H1 (cell line): ENCODE measurements around the gene SOX15. TPM values are rescaled to one million over a fixed set of nuclear protein-coding genes. Genes with fewer than 3 reads are reported as not detected.

Experiments
- ASH2L ChIP-seq: fragments of 200-600, 300-600 bp; sonication (generic); IDR thresholded peaks from one replicate; pipeline ENCODE4 v1.7.1; 2017; ENCODE audit warnings: low read length
- BACH1 ChIP-seq: IDR thresholded peaks from 2 replicates; pipeline ENCODE4 v1.6.1; 2012; ENCODE audit warnings: low read length, improper control_type of control experiment
- BRCA1 ChIP-seq: IDR thresholded peaks from 2 replicates; pipeline ENCODE4 v1.6.1; 2012; ENCODE audit warnings: low read depth, low read length, improper control_type of control experiment
- CBX8 ChIP-seq: fragments of 300-800, 300-1000 bp; sonication (generic); IDR thresholded peaks from 2 replicates; pipeline ENCODE4 v1.7.1; 2016; ENCODE audit warnings: low read depth, low read length, borderline replicate concordance
- CEBPB ChIP-seq: IDR thresholded peaks from 2 replicates; pipeline ENCODE4 v1.6.1; 2012; ENCODE audit warnings: low read depth, low read length
- CHD2 ChIP-seq: IDR thresholded peaks from 2 replicates; pipeline ENCODE4 v1.6.1; 2012; ENCODE audit warnings: low read length, improper control_type of control experiment
- CREB1 ChIP-seq: IDR thresholded peaks from 2 replicates; pipeline ENCODE4 v1.6.1; 2012; ENCODE audit warnings: inconsistent platforms
- EP300 ChIP-seq, 2 experiments: IDR thresholded peaks; 1 replicate in 1 of 2; 2 replicates in 1 of 2; pipeline ENCODE4 v1.6.1; 2011 to 2012; ENCODE audit warnings: low read depth in 2 of 2, low read length in 2 of 2, mild to moderate bottlenecking in 2 of 2, borderline replicate concordance in 1 of 2, inconsistent platforms in 1 of 2, moderate library complexity in 1 of 2
- KDM4A ChIP-seq: IDR thresholded peaks from one replicate; pipeline ENCODE4 v1.7.1; 2012; ENCODE audit warnings: low read depth, mild to moderate bottlenecking, moderate library complexity, low read length, inconsistent platforms; ENCODE audit not compliant: severe bottlenecking
- POLR2AphosphoS5 ChIP-seq: IDR thresholded peaks from 2 replicates; pipeline ENCODE4 v1.6.1; 2011; ENCODE audit warnings: low read depth, low read length
- RBBP5 ChIP-seq: IDR thresholded peaks from 2 replicates; pipeline ENCODE4 v1.7.1; 2012; ENCODE audit warnings: low read depth, mild to moderate bottlenecking, inconsistent platforms, low read length, moderate library complexity, borderline replicate concordance
- SIRT6 ChIP-seq: IDR thresholded peaks from one replicate; pipeline ENCODE4 v1.7.1; 2012; ENCODE audit warnings: low read length, inconsistent platforms
- SIX5 ChIP-seq: IDR thresholded peaks from 2 replicates; pipeline ENCODE4 v1.6.1; 2011; ENCODE audit warnings: mild to moderate bottlenecking, low read depth, low read length
- SP1 ChIP-seq: IDR thresholded peaks from 2 replicates; pipeline ENCODE4 v1.6.1; 2011; ENCODE audit warnings: low read depth, low read length
- TAF7 ChIP-seq: optimal IDR thresholded peaks from 2 replicates; pipeline ENCODE3; 2011; ENCODE audit warnings: low read depth, mild to moderate bottlenecking, inconsistent platforms, low read length, moderate library complexity, borderline replicate concordance
- YY1 ChIP-seq: IDR thresholded peaks from 2 replicates; pipeline ENCODE4 v1.6.1; 2011; ENCODE audit warnings: low read depth, mild to moderate bottlenecking, low read length
- ZNF274 ChIP-seq: IDR thresholded peaks from 2 replicates; pipeline ENCODE4 v1.7.0; 2012; ENCODE audit warnings: low read length, borderline replicate concordance; ENCODE audit errors: extremely low read depth
- polyA plus RNA-seq, 7 experiments: library from polyadenylated mRNA; depleted of rRNA in 3 of 7; stranded (reverse) in 5 of 7; unstranded in 2 of 7; fragments of >200 nt in 5 of 7; fragments of 200-250 nt in 2 of 7; gene quantifications; 1 replicate in 5 of 7; 2 replicates in 1 of 7; 4 replicates in 1 of 7; pipeline versions ENCODE4 v1.2.1 to v1.2.3, GENCODE V29; 2011 to 2013; ENCODE audit warnings: missing spikeins in 2 of 7, mixed read lengths in 2 of 7
- total RNA-seq: library from RNA; stranded (reverse); fragmentation: NEBNext Ultra II Directional; extraction: Animal tissue kit (Norgen Biotek cat#: 25700); gene quantifications from 2 replicates; pipeline ENCODE4 v1.2.1, GENCODE V29; 2021

Gene SOX15
- total and polyA plus RNA-seq, 2 of the 8 experiments (the other 6 are each of a cell fraction or from before 2014, with no cell fraction given): 14.3 to 26.8 TPM

DNA sequence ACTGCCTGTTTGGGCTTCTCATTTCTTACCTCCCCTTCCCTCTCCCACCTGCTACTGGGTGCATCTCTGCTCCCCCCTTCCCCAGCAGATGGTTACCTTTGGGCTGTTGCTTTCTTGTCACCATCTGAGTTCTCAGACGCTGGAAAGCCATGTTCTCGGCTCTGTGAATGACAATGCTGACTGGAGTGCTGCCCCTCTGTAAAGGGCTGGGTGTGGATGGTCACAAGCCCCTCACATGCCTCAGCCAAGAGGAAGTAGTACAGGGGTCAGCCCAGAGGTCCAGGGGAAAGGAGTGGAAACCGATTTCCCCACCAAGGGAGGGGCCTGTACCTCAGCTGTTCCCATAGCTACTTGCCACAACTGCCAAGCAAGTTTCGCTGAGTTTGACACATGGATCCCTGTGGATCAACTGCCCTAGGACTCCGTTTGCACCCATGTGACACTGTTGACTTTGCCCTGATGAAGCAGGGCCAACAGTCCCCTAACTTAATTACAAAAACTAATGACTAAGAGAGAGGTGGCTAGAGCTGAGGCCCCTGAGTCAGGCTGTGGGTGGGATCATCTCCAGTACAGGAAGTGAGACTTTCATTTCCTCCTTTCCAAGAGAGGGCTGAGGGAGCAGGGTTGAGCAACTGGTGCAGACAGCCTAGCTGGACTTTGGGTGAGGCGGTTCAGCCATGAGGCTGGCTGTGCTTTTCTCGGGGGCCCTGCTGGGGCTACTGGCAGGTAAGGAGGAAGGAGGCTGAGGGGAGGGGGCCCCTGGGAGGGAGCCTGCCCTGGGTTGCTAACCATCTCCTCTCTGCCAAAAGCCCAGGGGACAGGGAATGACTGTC lies 10.7 kb downstream of the SOX15 start, which contains the start of gene CD68 (continued):
- peak; percentile 41 for TF ChIP-seq TAF7
- peak; percentile 8 for TF ChIP-seq CHD2
- no peak for TF ChIP-seq SP1
- TF ChIP-seq POLR2AphosphoS5: peak; percentile 100
- TF ChIP-seq BACH1: no peak
- no peak for TF ChIP-seq ZNF274
- TF ChIP-seq KDM4A: no peak
- no peak; the same call in 1 of the 2 replicates for TF ChIP-seq CREB1
- TF ChIP-seq BRCA1: no peak
- TF ChIP-seq ASH2L: no peak
- no peak for TF ChIP-seq EP300 (IDR thresholded peaks at IDR 0.05; ENCODE audit: borderline replicate concordance in 1 of 2, low read depth in 2 of 2, low read length in 2 of 2)
- no peak for TF ChIP-seq SIRT6
- no peak for TF ChIP-seq YY1
- no peak for TF ChIP-seq CBX8
- TF ChIP-seq RBBP5: no peak
- no peak; the same call in 1 of the 2 replicates for TF ChIP-seq CEBPB
- TF ChIP-seq SIX5: no peak
